Measurements from ENCODE around the gene PCDHGB3.
"Not testable (repeated sequence)": the region's sequence is repeated elsewhere in the genome, so short reads cannot be mapped to it uniquely, and the experiment has no call there.

- not testable (repeated sequence) for TF ChIP-seq YY1 (IDR thresholded peaks at IDR 0.05; ENCODE audit: borderline replicate concordance in 1 of 3, control insufficient read depth in 1 of 3, extremely low read depth in 1 of 3, insufficient read depth in 3 of 3, insufficient read length in 1 of 3, insufficient replicate concordance in 2 of 3, low read depth in 1 of 3, low read length in 2 of 3); CTCF (IDR thresholded peaks at IDR 0.05 in 2 of 3, conservative IDR thresholded peaks at IDR 0.05 in 1 of 3; ENCODE audit: insufficient read depth in 2 of 3, low read depth in 1 of 3, low read length in 3 of 3); SMAD1 (IDR thresholded peaks at IDR 0.05; ENCODE audit: low read depth, low read length, partially characterized antibody); ZNF76 (CRISPR knock-in tag; IDR thresholded peaks at IDR 0.05; ENCODE audit: borderline replicate concordance); KLF10 (CRISPR knock-in tag; IDR thresholded peaks at IDR 0.05)
Observed at GRCh38 chr5:141332571-141332970, 37.5 kb upstream of the PCDHGB3 start.

Data from K562 (cell line).